Activated CD4-positive, alpha-beta T cell treated with anti-CD3 and anti-CD28 coated beads, Interleukin-2, amount 50 U/mL, for 24 hours (primary cell): Measurements from ENCODE around the gene LINGO1.

Source experiments
- DNase-seq, 2 donors: peaks; one replicate each; pipeline ENCODE4 v3.0.0-alpha.2; 2020; ENCODE audit warnings: low read depth in 1 of 2, low spot score in 1 of 2

Gene LINGO1, protein sequence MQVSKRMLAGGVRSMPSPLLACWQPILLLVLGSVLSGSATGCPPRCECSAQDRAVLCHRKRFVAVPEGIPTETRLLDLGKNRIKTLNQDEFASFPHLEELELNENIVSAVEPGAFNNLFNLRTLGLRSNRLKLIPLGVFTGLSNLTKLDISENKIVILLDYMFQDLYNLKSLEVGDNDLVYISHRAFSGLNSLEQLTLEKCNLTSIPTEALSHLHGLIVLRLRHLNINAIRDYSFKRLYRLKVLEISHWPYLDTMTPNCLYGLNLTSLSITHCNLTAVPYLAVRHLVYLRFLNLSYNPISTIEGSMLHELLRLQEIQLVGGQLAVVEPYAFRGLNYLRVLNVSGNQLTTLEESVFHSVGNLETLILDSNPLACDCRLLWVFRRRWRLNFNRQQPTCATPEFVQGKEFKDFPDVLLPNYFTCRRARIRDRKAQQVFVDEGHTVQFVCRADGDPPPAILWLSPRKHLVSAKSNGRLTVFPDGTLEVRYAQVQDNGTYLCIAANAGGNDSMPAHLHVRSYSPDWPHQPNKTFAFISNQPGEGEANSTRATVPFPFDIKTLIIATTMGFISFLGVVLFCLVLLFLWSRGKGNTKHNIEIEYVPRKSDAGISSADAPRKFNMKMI

DNA sequence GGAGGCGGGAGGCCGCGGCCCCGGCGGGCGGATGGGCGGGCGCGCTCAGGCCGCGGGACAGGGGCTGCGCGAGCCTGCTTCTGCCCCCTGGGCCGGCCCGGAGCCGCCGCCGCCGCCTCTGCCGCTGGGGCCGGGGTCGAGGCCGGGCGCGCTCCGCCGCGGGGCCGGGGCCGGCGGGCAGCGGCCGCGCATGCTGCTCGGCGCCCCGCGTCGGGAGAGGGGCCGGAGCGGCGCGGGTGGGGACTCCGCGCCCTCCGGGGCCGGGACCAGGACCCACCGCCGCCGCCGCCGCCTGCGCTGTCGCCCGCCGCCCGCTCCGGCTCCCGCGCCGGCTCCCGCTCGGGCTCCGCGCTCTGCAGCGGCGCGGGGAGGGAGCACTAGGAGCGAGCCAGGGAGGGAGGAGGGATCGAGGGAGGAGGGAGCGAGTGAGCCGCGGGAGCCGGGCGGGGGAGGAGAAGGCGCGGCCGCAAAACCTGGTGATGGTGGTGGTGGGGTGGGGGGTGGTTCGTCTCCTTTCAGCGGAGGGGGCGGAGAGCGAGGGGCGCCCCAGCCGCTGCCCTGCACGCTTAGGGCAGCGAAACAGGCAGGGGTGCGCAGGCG is at the start of gene LINGO1:
LINGO1 (minus strand) TSS at position 379 of the 600 bp plus-strand sequence. CDS start 597 bp downstream, outside the sequence.
- no peak for DNase-seq

DNA sequence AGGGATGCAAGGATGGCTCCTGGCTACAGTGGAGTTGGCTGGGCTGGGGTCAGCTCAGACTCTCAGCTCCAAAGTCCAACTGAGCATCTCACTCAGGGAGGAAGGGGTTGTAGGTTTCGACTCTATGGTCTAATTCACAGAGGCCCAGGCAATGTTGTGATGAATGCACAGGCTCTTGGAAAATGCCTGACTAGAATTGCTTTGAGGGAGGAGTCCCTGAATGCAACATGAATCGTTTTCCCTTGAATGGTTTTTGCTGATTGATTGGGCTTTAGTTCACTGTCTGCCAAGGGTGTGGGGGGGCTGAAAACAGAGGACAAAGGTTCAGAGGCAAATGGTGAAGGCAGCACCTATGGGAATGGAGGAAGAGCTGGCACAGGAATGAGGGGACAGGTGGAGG is 48.6 kb upstream of the LINGO1 start:
- no peak for DNase-seq

DNA sequence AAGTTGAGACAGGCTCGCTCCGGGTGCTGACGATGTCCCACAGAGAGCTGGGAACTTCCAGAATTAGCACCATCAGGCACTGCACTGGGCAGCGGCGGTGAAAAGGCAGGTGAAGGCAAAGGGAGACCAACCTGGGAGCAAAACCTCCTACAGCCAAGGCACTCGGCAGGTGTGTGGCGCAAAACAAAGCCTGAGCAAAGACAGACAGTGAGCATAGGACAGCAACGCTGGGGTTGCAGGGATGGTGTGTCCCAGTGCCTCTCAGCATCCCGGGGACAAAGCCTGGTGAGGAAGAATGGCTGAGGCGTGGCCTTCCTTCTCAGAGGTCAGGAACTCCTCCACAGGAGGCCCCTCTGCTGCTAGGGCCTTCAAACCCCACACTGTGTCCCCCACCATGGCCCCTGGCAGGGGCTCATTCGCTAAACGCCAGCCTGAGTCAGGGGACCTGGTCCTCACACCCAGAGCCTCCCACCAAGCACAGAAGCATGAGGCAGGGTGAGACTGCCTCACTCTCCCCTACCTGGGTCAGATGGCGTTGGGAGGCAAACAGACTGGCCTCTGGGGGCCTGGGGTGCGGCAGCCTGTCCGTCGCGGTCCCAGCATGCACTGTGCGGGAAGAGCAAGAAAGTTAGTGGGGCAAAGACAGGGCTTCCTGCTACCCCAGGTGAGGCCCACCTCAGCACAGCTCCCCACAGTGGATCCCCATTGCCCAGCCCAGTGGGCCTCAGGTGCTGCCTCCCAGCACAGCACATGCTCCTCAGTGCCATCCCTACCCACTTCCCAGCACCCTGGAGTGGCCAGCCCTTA is 44.1 kb upstream of the LINGO1 start:
- DNase-seq: no peak

DNA sequence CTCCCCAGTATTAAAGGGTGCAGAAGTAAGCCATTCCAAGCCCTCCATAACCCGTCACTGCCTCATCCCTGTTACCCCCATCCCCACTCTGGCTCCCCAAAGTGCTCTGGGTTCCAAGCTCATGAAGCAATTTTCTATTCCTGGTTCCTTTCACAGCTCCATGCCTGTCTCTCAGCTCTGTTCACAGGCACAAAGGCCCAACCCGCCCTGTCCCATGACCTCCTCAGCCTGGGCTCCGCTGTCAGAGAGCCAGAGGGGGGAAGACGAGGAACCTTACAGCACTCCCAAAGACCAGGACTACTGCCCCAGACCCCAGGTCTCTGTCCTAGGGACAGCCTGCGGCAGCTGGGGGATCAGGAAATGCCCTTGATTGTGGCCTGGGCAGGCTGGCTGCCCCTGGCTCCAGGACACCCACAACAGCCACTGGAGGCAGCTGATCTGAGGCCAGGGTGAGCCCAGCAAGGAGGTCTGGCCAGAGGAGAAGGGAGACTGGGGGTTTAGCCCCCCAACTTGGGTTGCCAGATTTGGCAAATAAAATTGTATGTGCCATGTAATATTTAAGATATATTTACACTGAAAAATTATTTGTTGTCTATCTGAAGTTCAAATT is 43.2 kb upstream of the LINGO1 start:
- DNase-seq: no peak

DNA sequence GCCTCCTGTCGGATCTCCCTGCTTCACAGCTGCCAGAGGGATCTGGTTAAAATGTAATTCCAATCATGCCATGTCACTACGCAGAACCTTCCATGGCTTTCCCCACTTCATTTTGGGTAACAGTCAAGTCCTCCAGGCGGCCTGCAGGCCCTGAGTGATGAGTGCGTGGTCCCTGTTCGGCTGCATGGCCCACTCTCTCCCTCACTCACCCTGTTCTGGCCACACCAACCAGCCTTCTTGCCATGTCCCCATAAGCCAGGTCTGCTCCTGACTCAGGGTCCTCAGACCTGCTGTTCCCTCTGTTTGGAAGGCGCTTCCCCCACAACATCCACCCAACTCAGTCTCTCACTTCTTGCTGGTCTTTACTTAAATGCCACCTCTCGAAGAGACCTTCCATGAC is 41.6 kb upstream of the LINGO1 start:
- DNase-seq: no peak

DNA sequence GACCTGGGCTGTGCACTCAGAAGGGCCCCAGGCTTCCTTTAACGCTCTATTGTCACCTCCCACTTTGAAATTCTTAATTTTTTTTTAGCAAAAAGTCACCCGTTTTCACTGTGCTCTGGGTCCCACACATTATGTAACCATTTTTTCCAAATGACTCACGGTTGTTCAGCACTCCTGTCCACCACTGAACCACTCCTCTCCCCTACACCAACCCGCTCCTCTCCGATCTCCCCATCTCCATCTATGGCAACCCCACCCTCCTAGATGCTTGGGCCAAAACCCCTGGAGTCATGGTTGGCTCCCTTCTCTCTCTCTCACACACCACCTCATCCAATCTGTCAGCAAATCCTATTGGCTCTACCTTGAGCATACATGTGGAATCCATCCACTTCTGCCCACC is 41.2 kb upstream of the LINGO1 start:
- DNase-seq: no peak

DNA sequence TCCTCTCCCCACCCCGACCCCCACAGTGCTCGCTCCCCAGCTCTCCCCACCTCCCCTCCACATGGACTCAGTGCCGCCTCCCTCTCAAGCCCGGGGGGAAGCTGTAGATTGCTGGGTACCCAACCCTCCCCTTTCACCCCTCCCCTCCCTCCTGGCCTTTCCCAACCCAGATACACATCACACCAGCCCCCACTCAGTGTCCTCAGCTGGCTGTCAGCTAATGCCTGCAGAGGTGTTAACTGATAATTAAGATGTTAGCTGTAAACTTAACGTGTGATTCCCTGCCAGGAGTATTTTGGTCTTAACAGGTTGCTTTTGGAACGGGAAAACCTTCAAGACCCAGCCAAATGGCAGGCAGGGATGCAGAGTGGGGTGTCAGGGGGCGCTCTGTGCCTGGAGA is 39.4 kb upstream of the LINGO1 start:
- DNase-seq: no peak

DNA sequence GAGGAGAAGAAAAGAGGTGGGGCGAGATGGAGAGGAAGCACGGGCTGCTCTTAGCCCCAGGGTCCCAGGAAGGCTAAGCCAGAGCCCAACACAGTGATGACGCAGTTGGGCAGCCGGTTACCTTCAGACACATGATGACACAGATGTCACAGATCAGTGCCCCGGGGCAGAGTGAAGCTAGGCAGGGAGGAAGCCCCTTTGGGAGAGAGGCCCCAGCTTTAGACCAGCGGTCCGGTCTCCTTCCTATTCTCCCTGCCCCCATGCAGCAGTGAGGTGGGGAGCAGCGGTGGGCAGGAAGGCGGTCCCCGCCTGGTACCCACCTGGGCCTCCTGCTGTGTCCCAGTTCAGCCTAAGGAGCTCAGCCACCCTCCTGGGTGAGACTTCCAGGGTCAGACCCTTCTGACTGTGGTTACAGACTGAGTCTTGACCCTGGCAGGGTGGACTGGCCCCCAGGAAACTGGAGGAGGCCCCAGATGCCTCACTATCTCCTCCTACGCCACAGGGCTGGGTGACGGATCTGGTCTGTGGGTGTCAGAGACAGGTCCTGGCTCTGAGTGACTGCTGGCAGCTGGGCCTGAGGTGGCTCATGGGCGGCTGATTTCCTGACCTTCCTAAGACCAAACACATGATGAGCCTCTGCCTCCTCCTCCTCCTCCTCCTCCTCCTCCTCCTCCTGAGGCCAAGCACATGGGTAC is 38.8 kb upstream of the LINGO1 start:
- DNase-seq: no peak

DNA sequence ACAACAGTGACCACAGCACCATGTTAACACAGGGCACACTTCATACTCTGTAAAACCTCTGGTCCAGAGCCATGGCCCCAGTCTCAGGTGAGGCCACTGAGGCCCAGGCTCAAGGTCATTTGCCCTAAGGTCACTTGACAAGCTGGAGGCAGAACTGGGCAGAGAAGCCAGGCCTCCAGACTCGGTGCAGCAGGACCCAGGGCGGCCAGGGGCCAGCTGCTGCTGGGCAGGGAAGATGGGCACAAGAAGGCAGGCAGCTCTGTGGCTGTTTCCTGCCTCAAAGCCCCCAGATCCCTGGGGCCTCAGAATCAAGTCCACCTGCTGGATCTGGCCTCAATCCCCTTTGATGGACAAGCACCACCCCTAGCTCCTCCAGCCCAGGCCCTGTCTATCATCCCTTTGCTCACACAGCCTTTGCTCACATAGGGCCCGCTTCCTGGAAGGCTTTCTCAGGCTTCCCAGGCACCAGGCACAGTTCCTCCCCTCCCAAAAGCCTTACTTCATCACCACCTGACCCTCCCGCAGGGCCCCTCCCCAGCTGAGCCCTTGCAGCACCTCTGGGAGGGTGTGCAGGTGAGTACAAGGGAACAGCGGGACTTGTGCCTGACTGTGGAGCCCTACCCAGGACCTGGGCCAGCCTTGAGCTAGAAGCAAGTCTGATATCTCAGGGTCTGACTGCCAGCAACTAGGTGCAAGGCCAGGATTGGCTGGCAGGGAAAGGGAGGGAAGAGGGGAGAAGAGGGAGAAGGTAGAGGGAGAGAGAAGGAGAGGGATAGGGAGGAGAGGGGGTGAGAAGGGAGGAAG is 38.0 kb upstream of the LINGO1 start:
- DNase-seq: no peak

DNA sequence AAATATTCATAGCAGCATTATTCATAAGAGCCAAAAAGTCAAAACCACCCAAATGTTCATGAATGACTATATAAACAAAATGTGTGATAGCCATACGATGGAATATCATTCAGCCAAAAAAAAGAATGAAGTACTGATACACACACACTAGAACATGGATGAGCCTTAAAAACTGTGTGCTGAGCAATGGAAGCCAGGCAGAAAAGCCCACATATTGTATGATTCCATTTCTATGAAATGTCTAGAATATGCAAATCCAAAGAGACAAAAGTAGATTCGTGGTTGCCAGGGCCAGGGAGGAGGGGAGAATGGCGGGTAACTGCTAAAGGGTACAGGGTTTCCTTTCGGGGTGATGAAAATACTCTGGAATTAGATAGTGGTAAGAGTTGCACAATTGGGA is 37.2 kb upstream of the LINGO1 start:
- no peak for DNase-seq

DNA sequence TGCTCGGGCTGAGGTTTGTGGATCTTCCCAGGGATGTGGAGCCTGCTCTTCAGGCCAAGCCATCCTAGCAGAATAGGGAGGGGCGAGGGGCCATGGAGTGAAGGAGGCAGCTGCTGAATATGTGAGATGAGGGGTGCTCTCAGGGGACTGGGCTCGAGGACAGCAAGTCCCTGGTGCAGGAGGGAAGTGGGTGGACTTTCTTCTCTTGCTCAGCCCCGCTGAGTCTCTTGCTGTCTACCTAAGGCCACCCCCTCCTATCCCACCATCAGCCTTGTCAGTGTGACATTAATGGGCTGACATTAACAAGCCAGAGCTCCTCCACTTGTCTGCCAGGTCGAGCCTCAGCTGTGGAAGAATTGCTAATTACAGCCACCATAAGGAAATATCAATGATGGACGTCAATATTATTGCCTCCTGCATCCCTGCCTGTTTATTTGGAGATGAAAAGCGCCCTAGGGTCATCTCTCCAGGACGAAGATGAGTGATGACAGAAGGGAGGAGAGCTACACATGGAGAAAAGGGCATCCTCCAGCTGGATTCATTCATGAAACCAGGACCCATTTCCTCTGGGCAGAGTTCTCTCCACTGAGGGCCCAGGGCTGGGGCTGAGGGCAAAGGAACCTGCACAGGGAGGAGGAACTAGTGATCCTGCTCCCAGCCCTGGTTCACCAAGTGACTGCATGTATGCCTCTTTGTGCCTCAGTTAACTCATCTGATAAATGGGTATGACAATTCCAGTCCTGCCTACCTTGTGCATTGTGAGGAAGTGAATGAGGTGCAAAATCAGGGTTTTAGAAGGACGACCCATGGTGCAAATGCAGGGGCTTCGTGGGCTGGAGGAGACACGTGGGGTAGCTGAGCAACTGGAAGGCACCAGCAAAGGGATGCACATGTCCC is 34.9 kb upstream of the LINGO1 start:
- no peak for DNase-seq

DNA sequence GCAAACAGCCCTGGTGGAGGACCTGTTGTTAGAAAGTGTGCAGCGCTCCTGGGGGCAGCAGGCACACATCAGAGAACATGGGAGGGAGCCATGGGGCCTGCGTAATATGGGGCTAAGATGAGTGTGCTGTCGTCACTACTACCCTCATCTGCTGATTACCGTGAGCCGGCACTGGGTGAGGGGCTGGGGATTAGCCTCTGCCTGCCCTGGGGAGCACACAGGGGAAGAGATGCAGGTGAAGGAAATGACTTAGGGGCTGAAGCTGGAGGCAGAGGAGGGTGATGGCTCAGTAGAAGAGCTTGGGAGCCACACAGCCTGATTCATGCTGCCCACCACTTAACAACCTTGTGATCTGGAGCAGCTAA is 33.6 kb upstream of the LINGO1 start:
- DNase-seq: no peak

DNA sequence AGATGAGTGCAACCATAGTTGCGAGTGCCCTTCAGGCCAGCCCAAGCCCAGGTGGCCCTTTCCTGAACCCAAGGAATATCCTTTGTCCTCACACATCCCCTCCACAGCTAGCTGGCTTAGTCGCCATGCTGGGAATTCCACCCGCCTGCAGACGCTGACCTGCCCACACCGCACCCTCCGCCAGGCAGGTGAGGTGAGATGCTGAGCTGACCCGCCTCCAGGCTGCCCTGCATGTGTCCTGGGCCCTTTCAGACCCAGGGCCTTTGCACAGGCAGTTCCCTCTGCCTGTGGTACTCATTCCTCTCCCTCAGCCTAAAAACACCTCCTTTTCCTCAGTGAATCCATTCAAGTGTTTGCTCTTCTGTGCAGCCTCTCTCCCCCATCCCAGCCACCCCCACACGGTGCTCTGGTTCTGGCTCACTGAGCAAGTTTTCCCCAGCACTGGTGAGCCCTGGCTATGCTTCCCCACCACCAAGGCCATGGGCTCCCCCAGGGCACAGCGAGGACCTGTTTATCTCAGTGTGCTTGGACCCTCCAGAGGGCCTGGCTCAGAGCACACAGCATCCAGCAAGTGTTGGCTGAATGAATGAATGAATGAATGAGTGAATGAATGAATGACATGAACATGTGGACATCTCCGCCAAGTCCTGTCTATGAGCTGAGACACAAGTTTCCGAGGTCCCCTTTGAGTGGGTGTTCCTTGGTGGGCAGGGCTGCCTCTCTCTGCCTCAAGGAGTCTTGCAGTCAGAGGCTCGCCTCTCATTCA is 33.0 kb upstream of the LINGO1 start:
- DNase-seq: no peak

DNA sequence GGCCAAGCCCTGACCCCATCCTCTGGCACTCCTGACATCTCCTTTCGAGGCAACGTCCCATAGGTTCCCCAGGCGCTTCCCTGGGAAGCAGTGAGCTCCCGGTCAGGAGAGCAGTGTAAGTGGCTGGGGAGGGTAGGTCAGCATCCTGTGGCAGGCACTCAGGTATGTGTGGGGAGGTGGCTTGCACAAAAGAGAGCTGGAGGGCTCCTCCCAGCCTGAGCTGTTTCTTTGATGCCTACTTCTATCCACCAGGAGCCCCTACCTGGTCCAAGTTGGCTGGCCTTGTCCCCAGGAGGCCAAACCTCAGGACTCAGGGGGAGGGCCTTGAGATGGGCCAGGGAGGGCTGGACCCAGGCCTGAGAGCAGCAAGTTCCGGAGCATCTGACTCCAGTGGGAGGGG is 31.7 kb upstream of the LINGO1 start:
- DNase-seq: no peak

DNA sequence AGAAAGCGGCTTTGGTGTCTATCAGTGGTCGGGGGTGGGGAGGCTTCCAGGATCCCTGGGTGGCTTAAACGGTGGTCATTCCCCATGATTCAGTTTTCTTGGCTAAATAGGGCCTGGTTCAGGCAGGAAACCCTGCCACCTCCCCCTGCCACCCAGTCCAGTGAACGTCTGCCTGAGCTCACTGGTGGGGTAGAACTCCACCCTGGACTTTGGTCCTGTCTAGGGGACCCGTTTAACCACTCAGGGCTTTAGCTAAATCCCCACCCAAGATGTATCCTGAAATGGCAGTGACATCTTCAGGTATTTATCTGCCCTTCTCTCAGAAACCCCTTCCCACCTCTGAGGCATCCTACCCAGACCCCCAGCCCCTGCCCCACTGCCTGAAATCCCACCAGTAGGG is 30.5 kb upstream of the LINGO1 start:
- no peak for DNase-seq

DNA sequence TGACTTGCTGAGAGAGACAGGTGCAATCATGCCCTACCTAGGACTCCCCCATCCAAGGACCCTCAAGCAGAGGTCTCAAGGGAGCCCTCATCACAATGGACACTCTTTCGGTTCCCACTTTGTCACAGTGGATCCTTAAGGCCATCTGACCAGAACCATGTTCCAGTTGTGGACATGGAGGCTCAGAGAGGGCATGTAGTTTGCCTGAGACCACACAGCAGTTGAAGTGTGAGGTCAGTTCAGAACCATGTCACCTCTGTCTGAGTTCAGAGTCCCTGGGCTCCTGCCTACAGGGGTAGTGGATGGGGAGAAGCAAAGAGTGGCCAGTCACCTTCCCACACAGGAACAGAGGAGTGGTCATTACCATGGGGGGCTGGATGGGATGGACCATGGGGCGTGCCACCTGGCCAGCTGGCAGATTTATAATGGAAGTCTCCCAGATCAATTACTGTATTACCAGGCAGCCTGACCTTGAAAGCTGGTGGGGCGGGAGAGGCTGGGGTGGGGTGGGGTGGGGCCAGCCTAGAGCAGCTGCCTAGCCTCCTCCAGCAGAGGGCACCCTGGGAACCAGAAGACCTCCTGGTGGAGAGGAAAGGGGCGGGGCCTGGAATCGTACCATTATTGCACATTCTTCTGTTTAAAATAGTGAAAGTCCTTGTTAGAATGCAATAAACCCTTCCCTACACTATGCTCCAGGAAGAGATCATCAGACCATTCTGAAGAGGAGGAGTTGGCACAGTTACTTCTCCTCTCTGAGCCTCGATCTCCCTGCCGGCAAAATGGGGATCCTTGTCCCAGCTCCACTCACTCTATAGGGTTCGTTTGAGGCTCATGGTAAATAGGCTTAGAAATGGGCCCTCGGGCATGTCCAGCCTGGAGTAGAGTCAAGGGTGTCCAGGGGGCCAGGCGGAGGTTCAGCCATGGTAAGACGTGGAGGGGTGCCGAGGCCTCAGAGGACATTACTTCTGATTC is 26.9 kb upstream of the LINGO1 start:
- DNase-seq: no peak

DNA sequence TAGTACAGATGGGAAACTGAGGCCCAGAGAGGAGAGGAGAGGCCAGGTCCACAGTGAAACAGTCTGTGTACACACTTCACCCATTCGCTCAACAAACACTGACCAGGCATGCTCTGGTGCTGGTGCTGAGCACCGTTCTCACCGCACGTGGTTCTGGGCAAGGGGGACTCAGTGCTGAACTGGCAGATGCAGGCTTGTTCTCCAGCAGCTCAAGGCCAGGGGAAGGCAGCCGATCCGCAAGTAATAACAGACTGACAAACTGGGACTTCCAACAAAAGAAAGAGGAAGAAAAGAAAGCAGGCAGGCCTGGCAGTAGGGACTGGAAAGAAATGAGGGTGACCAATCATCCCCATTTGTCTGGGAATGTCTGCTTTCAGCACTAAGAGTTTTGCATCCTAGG is 25.6 kb upstream of the LINGO1 start:
- no peak for DNase-seq
